KBM-7 (cell line): ENCODE measurements around the gene SNAP29.
"Not testable (repeated sequence)": the region's sequence is repeated elsewhere in the genome, so short reads cannot be mapped to it uniquely, and the experiment has no call there.

Experiments used
- DNase-seq: peaks from one replicate; pipeline ENCODE4 v3.0.0-alpha.2; 2015
- in situ Hi-C: fragments of 300-500 bp; cut with MboI; formaldehyde crosslinking; loops from 2 replicates; pipeline ENCODE4 v1.14.3; 2020; ENCODE audit warnings: low sequenced_read_pairs, low pct_unique_long_range_greater_than_20kb, mixed read lengths

SNAP29 gene

DNA sequence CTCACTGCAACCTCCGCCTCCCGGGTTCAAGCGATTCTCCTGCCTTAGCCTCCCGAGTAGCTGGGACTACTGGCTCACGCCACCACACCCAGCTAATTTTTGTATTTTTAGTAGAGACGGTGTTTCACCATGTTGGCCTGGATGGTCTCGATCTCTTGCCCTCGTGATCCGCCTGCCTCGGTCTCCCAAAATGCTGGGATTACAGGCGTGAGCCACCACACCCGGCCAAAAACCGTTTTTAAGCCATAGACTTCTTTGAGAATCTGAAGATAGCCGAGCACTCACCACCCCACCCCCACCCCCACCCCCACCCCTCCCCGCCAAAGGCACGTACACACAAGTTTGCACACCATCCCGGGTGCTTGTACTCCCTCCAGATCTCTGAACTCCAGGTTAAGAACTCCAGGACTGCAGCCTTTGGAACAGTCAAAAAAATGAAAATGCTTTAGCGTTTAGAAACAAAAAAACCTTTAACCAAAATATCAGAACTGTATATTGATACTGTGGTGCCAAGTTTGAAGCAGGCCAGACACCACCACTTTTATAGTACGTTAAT lies 59.9 kb downstream of the SNAP29 start:
- in situ Hi-C loops, result no loop called here
- DNase-seq, result no peak

DNA sequence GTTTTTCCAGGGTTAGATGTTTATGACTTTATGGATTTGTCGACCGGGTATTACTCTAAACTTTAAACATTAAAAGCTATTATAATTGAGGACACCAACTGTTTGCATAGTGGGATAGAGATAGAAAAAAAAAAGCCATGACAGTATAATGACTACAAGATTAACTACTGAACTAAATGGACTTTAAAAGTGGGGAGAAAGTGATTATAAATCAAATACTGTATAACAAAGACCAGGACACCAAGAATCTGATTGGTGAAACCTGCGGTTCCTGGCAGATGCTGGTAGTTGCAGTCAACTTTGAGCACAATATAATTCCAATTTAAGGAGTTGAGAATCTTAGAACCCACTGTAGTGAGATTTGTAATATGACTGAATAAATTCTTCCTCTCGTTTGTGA lies 60.9 kb downstream of the SNAP29 start:
- in situ Hi-C loops, result no loop called here
- no peak for DNase-seq

DNA sequence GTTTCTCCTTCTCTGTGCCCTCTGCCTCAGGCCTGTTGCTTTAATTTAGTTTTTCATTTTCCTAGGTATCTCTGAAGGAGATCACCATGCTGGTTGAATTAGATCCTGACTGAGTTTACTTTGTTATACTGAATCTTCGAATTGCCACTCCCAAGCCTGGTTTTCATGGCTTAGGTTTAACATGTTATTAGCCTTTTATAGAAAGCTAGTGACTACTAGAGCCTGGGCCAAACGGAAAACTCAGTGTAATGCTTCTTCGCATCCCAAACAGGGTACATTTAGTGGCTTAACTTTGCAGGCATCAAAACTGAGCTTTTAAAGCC lies 62.0 kb downstream of the SNAP29 start:
- DNase-seq, result no peak
- in situ Hi-C loops, result no loop called here

DNA sequence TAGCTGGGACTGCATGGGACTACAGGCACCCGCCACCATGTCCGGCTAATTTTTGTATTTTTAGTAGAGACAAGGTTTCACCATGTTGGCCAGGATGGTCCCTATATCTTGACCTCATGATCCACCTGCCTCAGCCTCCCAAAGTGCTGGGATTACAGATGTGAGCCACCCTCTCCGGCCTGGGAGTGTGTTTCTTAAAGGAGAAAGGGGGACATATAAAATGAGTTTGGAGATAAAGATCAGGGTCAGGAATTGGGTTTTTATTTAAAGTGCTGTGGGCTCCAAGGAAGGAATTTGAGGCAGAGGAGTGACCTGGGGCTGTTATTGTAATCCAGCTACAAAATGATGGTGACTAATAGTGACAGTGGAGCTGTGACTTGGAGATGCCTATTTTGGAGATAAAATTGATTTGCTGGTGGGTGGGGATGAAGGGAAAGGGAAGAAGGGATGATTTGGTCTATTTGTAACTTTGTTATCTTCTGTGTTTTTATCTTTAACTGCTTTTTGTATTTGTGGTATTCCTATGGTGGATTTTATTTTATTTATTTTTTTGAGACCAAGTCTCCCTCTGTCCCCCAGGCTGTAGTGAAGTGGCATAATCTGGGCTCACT lies 63.4 kb downstream of the SNAP29 start:
- DNase-seq, result no peak
- in situ Hi-C loops, result no loop called here

DNA sequence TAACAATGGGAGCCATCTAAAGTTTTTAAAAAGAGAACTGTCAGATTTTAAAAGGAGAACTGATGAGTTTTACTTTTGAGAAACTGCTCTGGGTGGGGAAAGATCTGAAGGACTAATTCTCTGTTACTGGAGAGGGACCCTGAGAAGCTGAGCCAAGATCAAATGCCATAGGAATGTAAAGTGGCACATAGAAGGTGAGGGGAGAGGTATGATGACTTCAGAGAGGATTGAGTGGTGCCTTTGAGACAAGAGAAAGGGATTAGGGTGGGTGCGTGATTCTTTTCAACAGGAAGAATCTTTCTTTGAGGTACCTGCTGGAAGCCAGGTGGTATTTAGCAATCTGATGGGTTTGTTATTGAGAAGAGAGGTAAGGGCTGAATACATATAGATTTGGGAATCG lies 67.4 kb downstream of the SNAP29 start:
- DNase-seq, result no peak
- in situ Hi-C loops, result no loop called here

DNA sequence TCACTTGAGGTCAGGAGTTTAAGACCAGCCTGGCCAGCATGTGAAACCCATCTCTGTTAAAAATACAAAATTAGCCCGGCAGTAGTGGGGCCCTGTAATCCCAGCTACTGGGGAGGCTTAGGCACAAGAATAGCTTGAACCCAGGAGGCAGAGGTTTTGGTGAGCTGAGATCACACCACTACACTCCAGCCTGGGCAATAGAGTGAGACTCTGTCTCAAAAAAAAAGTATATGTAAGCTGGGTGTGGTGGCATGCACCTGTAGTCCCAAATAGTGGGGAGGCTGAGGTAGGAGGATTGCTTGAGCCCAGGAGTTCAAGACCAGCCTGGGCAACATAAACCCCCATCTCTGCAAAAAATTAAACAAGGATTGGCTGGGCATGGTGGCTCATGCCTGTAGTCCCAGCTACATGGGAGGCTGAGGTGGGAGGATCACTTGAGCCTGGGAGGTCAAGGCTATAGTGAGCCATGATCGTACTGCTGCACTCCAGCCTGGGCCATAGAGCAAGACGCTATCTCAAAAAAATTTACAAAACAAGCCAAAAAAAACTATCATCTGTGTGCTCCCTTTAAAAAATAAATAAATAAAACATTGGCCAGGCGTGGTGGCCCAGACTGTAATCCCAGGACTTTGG lies 69.2 kb downstream of the SNAP29 start:
- in situ Hi-C loops, result no loop called here

DNA sequence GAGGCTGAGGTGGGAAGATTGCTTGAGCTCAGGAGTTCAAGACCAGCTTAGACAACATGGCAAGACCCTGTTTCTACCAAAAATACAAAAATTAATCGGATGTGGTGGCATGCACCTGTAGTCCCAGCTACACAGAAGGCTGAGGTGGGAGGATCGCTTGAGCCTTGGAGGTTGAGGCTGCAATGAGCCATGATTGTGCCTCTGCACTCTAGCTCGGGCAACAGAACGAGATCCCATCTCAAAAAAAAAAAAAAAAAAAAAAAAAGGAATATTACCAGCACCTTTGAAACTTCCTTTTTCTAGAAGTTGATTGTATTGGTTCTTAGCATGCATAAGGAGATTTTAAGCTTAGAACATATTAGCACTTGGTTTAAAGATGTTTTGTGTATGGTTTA lies 69.8 kb downstream of the SNAP29 start:
- no peak for DNase-seq
- in situ Hi-C loops, result no loop called here

More for the DNA sequence above, 69.2 kb downstream of the SNAP29 start:
- DNase-seq, result no peak

DNA sequence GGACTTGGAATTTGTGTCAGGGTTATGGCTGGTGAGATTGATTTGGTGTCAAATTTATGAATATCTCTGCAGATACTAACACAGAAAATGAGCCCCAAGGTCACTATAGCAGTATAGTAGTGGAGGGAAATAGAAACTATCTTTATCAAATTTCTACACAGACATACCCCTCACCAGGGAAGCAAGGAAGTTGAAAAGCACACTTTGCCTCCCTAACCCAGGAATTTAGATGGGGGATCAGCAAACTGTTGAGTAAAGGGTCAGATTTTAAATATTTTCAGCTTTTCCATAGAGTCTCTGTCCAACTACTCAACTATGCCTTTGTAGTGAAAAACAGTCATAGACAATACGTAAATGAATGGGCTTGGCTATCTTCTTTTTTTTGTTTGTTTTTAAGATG lies 71.2 kb downstream of the SNAP29 start:
- no peak for DNase-seq
- in situ Hi-C loops, result no loop called here

DNA sequence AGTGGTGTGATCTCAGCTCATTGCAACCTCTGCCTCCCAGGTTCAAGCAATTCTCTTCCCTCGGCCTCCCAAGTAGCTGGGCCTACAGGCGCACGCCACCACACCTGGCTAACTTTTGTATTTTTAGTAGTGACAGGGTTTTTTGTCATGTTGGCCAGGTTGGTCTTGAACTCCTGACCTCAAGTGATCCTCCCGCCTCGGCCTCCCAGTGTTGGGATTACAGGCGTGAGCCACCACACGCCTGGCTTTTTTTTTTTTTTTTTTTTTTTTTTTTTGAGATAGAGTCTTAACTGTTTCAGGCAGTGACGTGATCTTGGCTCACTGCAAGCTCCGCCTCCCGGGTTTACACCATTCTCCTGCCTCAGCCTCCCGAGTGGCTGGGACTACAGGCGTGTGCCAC lies 71.6 kb downstream of the SNAP29 start:
- DNase-seq, in situ Hi-C loops: not testable (repeated sequence)

DNA sequence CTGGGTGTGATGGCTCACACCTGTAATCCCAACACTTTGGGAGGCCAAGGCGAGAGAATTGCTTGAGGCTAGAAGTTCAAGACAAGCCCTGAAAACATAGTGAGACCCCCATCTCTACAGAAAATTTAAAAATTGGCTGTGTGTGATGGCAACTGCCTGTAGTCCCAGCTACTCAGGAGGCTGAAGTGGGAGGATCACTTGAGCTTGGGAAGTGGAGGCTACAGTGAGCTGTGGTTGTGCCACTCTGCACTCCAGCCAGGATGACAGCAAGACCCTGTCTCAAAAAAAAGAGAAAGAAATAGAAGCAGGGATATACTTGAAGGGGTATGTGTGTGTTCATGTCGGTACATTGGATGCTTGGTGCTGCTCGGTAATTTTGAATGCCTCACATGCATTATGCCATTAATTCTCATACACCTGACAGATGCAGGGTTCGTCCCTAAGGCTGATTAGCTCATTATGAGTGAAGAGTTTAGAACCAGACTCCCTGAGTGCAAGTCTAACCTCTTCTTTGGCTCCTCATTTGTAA lies 72.4 kb downstream of the SNAP29 start:
- in situ Hi-C loops, result no loop called here
- no peak for DNase-seq

DNA sequence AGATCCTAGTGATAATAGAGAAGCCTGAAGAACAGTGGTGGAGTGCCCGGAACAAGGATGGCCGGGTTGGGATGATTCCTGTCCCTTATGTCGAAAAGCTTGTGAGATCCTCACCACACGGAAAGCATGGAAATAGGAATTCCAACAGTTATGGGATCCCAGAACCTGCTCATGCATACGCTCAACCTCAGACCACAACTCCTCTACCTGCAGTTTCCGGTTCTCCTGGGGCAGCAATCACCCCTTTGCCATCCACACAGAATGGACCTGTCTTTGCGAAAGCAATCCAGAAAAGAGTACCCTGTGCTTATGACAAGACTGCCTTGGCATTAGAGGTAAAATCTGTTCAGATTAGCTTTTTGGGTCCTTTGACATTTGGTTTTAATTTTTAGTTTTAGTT lies 75.1 kb downstream of the SNAP29 start:
- DNase-seq, result no peak
- in situ Hi-C loops, result no loop called here

DNA sequence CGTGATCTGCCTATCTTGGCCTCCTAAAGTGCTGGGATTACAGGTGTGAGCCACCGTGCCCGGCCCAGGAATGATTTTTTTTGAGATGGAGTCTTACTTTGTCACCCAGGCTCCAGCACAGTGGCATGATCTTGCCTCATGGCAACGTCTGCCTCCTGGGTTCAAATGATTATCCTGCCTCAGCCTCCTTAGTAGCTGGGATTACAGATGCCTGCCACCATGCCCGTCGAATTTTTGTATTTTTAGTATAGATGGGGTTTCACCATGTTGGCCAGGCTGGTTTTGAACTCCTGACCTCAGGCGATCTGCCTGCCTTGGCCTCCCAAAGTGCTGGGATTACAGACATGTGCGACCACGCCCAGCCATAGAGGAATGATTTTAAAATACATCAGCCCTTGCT lies 76.2 kb downstream of the SNAP29 start:
- in situ Hi-C loops, DNase-seq: not testable (repeated sequence)

DNA sequence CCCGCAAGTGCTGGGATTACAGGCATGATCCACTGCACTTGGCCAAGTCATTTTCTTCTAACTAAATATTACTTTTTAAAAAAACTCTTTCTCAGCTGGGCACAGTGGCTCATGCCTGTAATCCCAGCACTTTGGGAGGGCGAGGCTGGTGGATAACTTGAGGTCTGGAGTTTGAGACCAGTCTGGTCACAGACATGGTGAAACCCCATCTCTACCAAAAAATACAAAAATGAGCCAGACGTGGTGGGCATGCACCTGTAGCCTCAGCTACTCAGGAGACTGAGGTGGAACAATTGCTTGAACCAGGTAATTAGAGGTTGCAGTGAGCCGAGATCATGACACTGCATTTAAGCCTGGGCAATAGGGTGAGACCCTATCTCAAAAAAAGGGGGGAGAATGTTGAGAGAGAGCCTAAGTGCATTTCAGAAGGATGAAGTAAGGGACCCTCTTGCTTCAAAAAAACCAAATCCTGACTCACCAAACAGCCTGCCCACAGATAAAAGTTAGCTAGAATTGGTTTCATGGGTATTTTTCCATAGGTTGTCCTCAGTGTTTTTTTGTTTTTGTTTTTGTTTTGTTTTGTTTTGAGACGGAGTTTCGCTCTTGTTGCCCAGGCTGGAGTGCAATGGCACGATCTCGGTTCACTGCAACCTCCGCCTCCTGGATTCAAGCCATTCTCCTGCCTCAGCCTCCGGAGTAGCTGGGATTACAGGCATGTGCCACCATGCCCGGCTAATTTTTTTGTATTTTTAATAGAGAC lies 77.2 kb downstream of the SNAP29 start:
- in situ Hi-C loops, DNase-seq: not testable (repeated sequence)

DNA sequence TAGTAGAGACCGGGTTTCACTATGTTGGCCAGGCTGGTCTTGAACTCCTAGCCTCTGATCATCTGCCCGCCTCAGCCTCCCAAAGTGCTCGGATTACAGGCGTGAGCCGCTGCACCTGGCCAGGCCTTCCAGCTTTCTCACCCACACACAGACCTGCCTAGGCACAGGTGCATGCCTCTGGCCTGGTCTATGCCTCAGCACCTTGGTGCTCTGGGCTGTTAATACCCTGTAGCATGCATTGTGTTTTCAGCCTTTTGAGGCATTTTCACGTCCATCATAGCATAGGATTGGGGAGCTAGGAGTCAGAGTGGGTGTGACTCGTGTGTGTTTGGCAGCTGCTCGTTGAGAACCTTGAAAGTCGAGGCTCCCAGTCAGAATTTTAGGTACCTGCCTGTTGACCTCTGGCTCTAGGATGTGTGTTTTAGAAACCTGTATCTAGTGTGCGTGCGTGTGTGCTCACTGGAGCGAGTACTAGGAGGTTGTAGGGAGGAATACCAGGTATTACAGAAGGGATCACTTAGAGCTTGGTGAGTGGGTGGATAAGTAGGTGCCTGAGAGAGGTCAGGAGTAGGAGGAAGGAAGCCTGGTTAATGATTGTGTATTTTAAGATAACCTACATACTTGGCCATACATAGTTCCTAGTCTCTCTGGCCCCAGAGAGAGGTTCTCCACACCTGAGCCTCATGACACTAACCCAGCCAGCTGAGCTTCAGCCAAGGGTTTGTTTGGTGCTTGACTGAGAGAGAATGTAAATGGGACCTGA lies 78.4 kb downstream of the SNAP29 start:
- in situ Hi-C loops, result no loop called here
- DNase-seq, result no peak

DNA sequence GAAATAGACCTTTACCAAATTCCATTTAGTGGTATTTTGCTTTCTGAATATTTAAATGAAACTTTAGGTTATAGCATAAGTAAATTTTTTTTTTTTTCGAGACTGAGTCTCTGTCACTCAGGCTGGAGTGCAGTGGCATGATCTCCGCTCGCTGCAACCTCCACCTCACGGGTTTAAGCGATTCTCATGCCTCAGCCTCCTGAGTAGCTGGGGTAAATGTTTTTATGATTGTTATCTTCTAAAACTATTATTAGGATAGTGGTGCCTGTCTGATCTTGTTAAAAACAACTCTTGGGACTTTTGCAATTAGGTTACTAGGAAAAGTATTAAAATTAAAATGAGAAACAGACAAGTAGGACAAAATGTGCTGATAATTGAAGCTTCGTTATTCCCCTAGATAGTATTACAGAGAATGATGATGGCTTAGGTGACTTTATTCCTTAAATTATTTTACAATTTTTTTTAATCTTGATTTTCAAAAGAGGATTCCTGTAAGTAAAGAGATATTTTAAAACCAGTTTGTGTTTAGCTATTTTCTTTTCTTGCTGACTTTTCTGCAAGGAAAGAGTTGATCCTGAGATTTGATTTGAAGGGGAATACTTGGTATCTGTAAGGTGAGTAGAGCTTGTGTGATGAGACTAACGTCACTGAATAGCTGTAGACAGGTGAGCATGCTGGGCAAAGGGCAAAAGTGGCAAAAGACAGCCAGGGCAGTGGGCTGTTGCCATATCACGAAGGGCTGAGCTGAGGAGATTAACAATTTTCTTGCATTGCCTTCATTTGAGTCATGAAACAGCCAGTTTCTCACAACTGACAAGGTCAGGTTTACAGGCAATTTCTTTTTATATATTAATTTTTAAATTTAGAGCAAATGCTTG lies 79.2 kb downstream of the SNAP29 start:
- no peak for DNase-seq
- in situ Hi-C loops, result no loop called here

DNA sequence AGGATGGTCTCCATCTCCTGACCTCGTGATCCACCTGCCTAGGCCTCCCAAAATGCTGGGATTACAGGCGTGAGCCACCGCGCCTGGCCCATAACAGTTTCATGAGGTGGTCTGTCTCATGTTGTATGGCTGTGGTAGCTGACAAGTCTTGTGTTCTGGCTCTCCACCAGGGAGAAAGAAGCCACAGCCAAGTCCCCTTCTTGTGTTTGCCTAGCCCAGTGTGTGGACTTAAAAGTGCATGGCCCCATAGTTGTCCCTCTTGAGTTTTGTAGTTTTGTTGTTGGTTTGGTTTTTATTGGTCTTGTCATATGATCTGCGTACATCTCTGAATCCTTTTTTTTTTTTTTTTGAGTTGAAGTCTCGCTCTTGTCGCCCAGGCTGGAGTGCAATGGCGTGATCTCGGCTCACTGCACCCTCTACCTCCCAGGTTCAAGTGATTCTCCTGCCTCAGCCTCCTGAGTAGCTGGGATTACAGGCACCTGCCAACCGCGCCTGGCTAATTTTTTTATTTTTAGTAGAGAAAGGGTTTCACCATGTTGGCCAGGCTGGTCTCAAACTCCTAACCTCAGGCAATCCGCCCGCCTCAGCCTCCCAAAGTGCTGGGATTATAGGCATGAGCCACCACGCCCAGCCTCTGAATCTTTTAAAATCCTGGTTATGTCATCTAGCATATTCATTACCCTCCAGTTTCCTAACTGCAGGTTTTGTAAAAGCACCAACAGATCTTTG lies 80.8 kb downstream of the SNAP29 start:
- in situ Hi-C loops, result not testable (repeated sequence)

DNA sequence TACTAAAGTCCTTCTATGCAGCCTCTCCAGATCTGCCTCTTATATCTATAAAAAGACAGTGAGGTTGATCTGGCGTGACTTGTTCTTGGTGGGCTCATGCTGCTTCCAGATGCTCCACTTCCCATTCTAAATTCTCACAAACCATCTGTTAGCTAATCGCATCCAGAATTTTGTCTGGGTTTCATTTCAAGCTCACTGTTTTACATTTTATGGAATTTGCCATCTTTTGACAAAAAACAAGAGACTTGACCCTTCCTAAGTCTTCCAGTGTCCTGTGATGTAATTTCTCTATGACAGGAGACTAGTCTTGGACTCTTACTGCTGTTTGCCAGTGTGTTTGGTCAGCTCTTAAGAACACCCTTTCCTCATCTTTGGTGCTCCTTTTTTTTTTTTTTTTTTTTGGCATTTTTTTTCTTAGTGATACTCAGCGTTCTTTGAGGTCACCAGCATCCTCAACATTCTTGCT lies 81.4 kb downstream of the SNAP29 start:
- in situ Hi-C loops, result no loop called here
- DNase-seq, result no peak

More for the DNA sequence above, 80.8 kb downstream of the SNAP29 start:
- not testable (repeated sequence) for DNase-seq
